Cardiac fibroblast (primary cell): ENCODE results near the gene SHISA9.

Experiments used
- DNase-seq, 2 donors: peaks; one replicate each; pipeline versions ENCODE4 v3.0.0 to v3.0.0-alpha.2; 2010; ENCODE audit warnings: low read depth in 2 of 2
- H3K4me3 ChIP-seq, 2 donors: replicated peaks in 1 of 2; 1 replicate in 1 of 2; 2 replicates in 1 of 2; pipeline ENCODE4 v1.5.1; 2011; ENCODE audit warnings: low read depth in 2 of 2, low read length in 2 of 2, mild to moderate bottlenecking in 2 of 2, moderate library complexity in 1 of 2
- CTCF ChIP-seq: IDR thresholded peaks from one replicate; pipeline ENCODE4 v1.5.1; 2011; ENCODE audit warnings: low read depth, mild to moderate bottlenecking, low read length, inconsistent platforms

Gene SHISA9

DNA sequence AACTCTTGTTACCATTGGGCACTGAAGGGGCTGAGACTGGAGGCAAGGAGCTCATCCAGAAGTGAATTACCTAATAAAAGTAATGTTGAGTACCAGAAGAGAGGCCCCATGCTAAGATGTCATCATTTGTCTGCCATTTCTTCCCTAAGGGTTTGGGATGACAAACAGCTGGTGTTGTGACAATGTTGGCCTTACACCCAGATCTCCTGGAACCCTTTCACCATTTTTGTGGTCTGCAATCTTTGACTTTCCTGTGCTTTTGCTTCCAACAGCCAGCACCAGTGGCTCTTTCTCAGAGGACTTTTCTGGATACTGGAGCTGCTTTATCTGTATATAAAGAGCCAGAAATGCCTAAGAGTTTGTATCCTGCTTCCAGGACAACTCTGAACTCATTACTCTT, 84.1 kb downstream of the SHISA9 start:
- no peak for DNase-seq
- no peak for TF ChIP-seq CTCF
- no peak overlapping the region for H3K4me3 ChIP-seq

DNA sequence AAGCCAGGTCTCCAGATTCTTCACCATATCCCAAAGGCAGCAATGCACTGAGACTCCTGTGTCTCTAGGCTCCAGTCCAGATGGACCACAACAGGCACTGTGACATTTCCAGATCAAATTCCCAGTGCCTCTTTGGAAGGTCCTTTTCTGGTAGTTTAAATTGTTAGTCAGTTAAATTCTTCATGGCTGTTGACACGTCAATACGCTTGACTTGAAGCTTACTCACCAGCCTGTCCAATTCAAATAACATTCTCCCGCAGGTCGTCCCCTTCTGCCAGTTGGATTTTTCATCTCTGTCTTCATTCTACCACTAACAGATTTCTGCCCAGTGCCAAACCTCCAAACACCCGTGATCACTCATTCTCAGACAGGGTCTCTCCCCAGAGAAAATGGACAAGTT, 86.7 kb downstream of the SHISA9 start:
- no peak for TF ChIP-seq CTCF
- no peak for DNase-seq
- H3K4me3 ChIP-seq = no peak overlapping the region

DNA sequence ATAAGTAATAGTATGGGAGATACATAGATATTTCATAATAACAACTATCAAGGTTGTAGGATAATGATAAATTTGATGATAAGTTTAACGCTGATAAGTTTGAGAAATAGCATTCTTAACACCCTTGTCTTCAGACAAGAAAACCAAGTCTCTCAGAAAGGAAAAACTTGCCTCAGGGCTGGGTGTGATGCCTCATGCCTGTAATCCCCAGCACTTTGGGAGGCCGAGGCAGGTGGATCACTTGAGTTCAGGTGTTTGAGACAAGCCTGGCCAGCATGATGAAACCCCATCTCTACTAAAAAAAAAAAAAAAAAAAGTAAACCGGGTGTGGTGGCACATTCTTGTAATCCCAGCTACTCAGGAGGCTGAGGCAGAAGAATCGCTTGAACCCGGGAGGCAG, 90.7 kb downstream of the SHISA9 start:
- no peak overlapping the region for H3K4me3 ChIP-seq
- no peak for TF ChIP-seq CTCF
- DNase-seq = no peak

DNA sequence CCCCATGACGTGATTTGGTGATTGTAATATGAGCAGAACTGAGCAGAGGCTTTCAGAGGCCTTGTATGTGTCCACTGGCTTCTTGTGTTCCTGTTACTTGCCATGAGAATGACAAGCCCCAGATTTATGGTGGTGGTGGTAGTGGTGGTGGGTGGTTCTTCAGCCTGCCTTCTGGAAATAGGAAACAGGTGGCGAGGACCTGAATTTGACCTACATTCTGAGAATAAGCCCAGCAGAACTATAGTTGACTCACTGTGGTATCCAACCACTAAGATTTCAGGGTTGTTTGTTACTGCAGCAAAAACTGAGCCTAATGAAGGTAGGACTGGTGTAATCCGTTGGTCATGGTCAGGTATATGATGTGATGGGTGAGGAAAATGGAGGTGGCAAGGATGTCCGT, 93.0 kb downstream of the SHISA9 start:
- DNase-seq = no peak
- no peak for TF ChIP-seq CTCF
- H3K4me3 ChIP-seq = no peak overlapping the region

- TF ChIP-seq CTCF = no peak
- H3K4me3 ChIP-seq = no peak overlapping the region
- no peak for DNase-seq
Observed at GRCh38 chr16:12995721-12996372, 94.4 kb downstream of the SHISA9 start.

- TF ChIP-seq CTCF = no peak
- DNase-seq = no peak
- H3K4me3 ChIP-seq = no peak overlapping the region
Observed at GRCh38 chr16:12998361-12999085, 97.1 kb downstream of the SHISA9 start.
